Right lobe of liver (tissue), 4 donors: ENCODE measurements around the gene SDHD.

Experiments used
- CTCF ChIP-seq, 4 donors: fragments of 200-600 bp in 3 of 4; fragments of 450-650 bp in 1 of 4; IDR thresholded peaks; one replicate each; pipeline versions ENCODE4 v1.5.1 to v1.8.0; 2016 to 2022; ENCODE audit warnings: antibody characterized with exemption in 4 of 4, mild to moderate bottlenecking in 2 of 4
- POLR2A ChIP-seq: fragments of 450-650 bp; IDR thresholded peaks from one replicate; pipeline ENCODE4 v1.6.1; 2017; ENCODE audit warnings: antibody characterized with exemption, mild to moderate bottlenecking
- donor health status: DM: no; HTN: no; CAD: no.
- donor health status: DM: no; HTN: no; CAD: no.
- donor health status: DM: no; HTN: yes; CAD: no.

GRCh38 chr11:112087212-112087611 lies 539 bp downstream of the SDHD start:
- TF ChIP-seq CTCF (IDR thresholded peaks at IDR 0.05) = no peak
- no peak for TF ChIP-seq POLR2A
